ENCODE data around the gene SLC66A1. TPM values are rescaled to one million over a fixed set of nuclear protein-coding genes. Genes with fewer than 3 reads are reported as not detected.

SLC66A1 gene
- total RNA-seq, 2 donors from 2014 or later, result 7.4 to 8.2 TPM

GRCh38 chr1:19370453-19371170, 58.5 kb downstream of the SLC66A1 start:
- intact Hi-C loops (cut with DNase I), result no loop called here
- no peak for DNase-seq (ENCODE audit: low spot score)

- DNase-seq (ENCODE audit: low spot score), result no peak
- intact Hi-C loops (cut with DNase I), result no loop called here
These were observed 59.4 kb downstream of the SLC66A1 start for GRCh38 chr1:19371226-19372135.

- intact Hi-C loops (cut with DNase I), result no loop called here
These were observed 60.0 kb downstream of the SLC66A1 start for GRCh38 chr1:19372136-19372514.

GRCh38 chr1:19372602-19373001, 60.5 kb downstream of the SLC66A1 start:
- DNase-seq (ENCODE audit: low spot score), result no peak
- intact Hi-C loops (cut with DNase I), result loop anchor here in 1 of 2 donors (1.0 kb wide), 1 partner anchor 214 kb away; no protein-coding TSS in a partner anchor

More at GRCh38 chr1:19372136-19372514, 60.0 kb downstream of the SLC66A1 start:
- DNase-seq (ENCODE audit: low spot score), result no peak

GRCh38 chr1:19373211-19374082, 61.3 kb downstream of the SLC66A1 start:
- no peak for DNase-seq (ENCODE audit: low spot score)
- intact Hi-C loops (cut with DNase I), result loop anchor here in 1 of 2 donors (1.0 kb wide), 1 partner anchor 213 kb away; no protein-coding TSS in a partner anchor

- intact Hi-C loops (cut with DNase I), result no loop called here
- DNase-seq (ENCODE audit: low spot score), result no peak
These were observed 62.1 kb downstream of the SLC66A1 start for GRCh38 chr1:19374083-19374801.

- DNase-seq (ENCODE audit: low spot score), result no peak
- intact Hi-C loops (cut with DNase I), result no loop called here
These were observed 62.8 kb downstream of the SLC66A1 start for GRCh38 chr1:19374926-19375325.

GRCh38 chr1:19375631-19376400, 63.7 kb downstream of the SLC66A1 start:
- intact Hi-C loops (cut with DNase I), result no loop called here
- DNase-seq (ENCODE audit: low spot score), result no peak

GRCh38 chr1:19376428-19377372, 64.6 kb downstream of the SLC66A1 start:
- DNase-seq (ENCODE audit: low spot score), result no peak
- intact Hi-C loops (cut with DNase I), result no loop called here

- intact Hi-C loops (cut with DNase I), result no loop called here
- DNase-seq (ENCODE audit: low spot score), result no peak
These were observed 65.9 kb downstream of the SLC66A1 start for GRCh38 chr1:19377812-19378718.

Other genes starting within 250 kb of the SLC66A1 start
- 100 to 1,000 TPM; 111 to 120 TPM for gene UBR4, start 102.1 kb upstream of the SLC66A1 start, total RNA-seq
- gene EMC1, start 60.8 kb upstream of the SLC66A1 start, total RNA-seq, result 10 to 100 TPM; 31.8 to 32.0 TPM
- gene MRTO4, start 60.5 kb upstream of the SLC66A1 start, total RNA-seq, result 10 to 100 TPM; 20.3 to 24.3 TPM
- under 1 TPM; 0.67 to 0.69 TPM for gene AKR7A3, start 23.6 kb upstream of the SLC66A1 start, total RNA-seq
- gene AKR7A2, start 182 bp upstream of the SLC66A1 start, total RNA-seq, result 10 to 100 TPM; 18.8 to 29.9 TPM
- 100 to 1,000 TPM; 255 to 277 TPM for gene CAPZB, start 173.2 kb downstream of the SLC66A1 start, total RNA-seq

Data from posterior vena cava (tissue), 2 donors.